Kidney (tissue), 14 donors: ENCODE measurements around the gene ZNF219. TPM values are rescaled to one million over a fixed set of nuclear protein-coding genes. Genes with fewer than 3 reads are reported as not detected.

Source experiments
- DNase-seq, 5 donors: peaks; one replicate each; pipeline ENCODE4 v3.0.0-alpha.2; 2013 to 2020
- FAIRE-seq: peaks from 2 replicates; lab custom pipeline; 2012; peaks lifted over from hg19 to GRCh38; lab: Jason Lieb, UNC
- H3K27ac ChIP-seq, 2 donors: one replicate each; pipeline ENCODE4 v1.7.0; 2013; ENCODE audit warnings: low read depth in 2 of 2, low read length in 2 of 2, inconsistent platforms in 1 of 2
- H3K27me3 ChIP-seq: one replicate; pipeline ENCODE4 v1.7.1; 2013; ENCODE audit warnings: low read length, inconsistent platforms; ENCODE audit not compliant: control insufficient read depth, insufficient read depth
- H3K36me3 ChIP-seq, 3 donors: one replicate each; pipeline versions ENCODE4 v1.7.0 to v1.7.1; 2013; ENCODE audit warnings: low read length in 3 of 3, control low read depth in 1 of 3, inconsistent platforms in 1 of 3; ENCODE audit not compliant: insufficient read depth in 3 of 3, control insufficient read depth in 2 of 3
- H3K4me1 ChIP-seq, 3 donors: one replicate each; pipeline versions ENCODE4 v1.7.0 to v1.7.1; 2013; ENCODE audit warnings: low read length in 3 of 3, inconsistent platforms in 1 of 3, low read depth in 1 of 3; ENCODE audit not compliant: control insufficient read depth in 2 of 3, insufficient read depth in 2 of 3
- H3K4me3 ChIP-seq, 3 donors: one replicate each; pipeline versions ENCODE4 v1.7.0 to v1.8.1; 2013; ENCODE audit warnings: low read length in 3 of 3, control low read depth in 1 of 3, inconsistent platforms in 1 of 3
- H3K9ac ChIP-seq, 3 donors: one replicate each; pipeline versions ENCODE4 v1.7.0 to v1.7.1; 2013; ENCODE audit warnings: low read length in 3 of 3, control low read depth in 1 of 3, inconsistent platforms in 1 of 3
- H3K9me3 ChIP-seq, 3 donors: one replicate each; pipeline versions ENCODE4 v1.7.0 to v1.7.1; 2013; ENCODE audit warnings: low read length in 3 of 3, control low read depth in 1 of 3, inconsistent platforms in 1 of 3; ENCODE audit not compliant: control insufficient read depth in 2 of 3, insufficient read depth in 1 of 3
- intact Hi-C: fragments of 100-400 bp; cut with DNase I; formaldehyde crosslinking; loops from one replicate; pipeline ENCODE4 v1.11.1; 2022
- polyA plus RNA-seq: library from polyadenylated mRNA; stranded (reverse); fragments of 350-450 nt; fragmentation: Illumina TruSeq; extraction: RNeasy Lipid Tissue Mini Kit (QIAGEN cat#74804); gene quantifications from one replicate; pipeline ENCODE4 v1.2.3, GENCODE V29; 2014; ENCODE audit warnings: low read depth, low replicate concordance; ENCODE audit not compliant: insufficient read depth
- total RNA-seq: library from RNA; stranded (reverse); fragmentation: NEBNext Ultra II Directional; extraction: Animal tissue kit (Norgen Biotek cat#: 25700); gene quantifications from one replicate; pipeline ENCODE4 v1.2.1, GENCODE V29; 2021
- TF ChIP-seq, protein P1 (sequence below): IDR thresholded peaks from 3 replicates; pipeline ENCODE4 v1.5.1; 2012; ENCODE audit warnings: mild to moderate bottlenecking, moderate library complexity, borderline replicate concordance; ENCODE audit not compliant: insufficient read depth; ENCODE audit errors: extremely low read depth
- donor health status: control.
- donor health status: control.
- donor health status: control.
- donor health status: control.
- donor health status: control.
- donor health status: DM: yes; HTN: yes; CAD: no.
- donor health status: Normal renal cell carcinoma (clear cell type).

ZNF219 gene
- total and polyA plus RNA-seq, 2 donors from 2014 or later: 12.6 to 24.6 TPM

DNA sequence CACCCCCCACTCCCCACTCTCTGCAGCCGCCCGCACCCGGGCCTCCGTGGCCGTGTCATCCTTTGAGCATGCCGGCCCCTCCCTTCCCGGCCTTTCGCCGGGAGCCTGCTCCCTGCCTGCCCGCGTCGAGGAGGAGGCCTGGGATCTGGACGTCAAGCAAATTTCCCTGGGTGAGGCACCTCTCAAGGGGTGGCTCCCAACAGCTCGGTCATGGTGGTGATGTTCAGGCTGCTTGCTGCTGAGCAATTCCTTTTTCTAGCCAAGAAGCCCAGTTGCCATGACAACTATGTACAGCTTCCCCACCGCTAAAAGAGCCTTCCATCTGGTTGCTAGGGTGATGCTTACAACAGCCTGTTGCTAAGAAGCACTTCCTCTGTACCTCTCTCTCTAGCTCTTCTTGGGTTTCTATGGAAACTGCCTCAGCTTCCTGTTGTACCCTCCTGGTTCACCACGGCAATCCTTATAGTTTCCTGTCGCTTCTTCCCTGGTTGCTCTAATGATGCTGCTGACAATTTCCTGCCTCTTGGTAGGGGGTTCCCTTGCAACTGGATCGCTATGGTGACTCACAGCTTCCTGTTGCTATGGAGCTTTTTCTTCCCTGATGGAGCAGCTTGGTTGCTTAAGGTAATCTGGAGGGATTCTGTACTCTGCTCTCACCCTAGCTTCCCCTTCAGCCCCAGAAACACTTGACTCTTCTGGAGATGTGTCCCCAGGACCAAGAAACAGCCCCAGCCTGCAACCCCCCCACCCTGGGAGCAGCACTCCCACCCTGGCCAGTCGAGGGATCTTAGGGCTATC is 11.0 kb downstream of the ZNF219 start:
- intact Hi-C loops: loop anchor here (10.0 kb wide), 1 partner anchor 73 kb away; no protein-coding TSS in a partner anchor
- DNase-seq (peak in 3 of 5 donors; percentile 50 to 68 (median 60)), FAIRE-seq (no peak)
- TF ChIP-seq, protein P1, sequence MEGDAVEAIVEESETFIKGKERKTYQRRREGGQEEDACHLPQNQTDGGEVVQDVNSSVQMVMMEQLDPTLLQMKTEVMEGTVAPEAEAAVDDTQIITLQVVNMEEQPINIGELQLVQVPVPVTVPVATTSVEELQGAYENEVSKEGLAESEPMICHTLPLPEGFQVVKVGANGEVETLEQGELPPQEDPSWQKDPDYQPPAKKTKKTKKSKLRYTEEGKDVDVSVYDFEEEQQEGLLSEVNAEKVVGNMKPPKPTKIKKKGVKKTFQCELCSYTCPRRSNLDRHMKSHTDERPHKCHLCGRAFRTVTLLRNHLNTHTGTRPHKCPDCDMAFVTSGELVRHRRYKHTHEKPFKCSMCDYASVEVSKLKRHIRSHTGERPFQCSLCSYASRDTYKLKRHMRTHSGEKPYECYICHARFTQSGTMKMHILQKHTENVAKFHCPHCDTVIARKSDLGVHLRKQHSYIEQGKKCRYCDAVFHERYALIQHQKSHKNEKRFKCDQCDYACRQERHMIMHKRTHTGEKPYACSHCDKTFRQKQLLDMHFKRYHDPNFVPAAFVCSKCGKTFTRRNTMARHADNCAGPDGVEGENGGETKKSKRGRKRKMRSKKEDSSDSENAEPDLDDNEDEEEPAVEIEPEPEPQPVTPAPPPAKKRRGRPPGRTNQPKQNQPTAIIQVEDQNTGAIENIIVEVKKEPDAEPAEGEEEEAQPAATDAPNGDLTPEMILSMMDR: no peak
- Histone ChIP-seq H3K27me3 (no peaks in the 10 kb centered on the region), H3K4me3 (no peak overlapping the region), H3K9ac (no peak overlapping the region), H3K27ac (no peak overlapping the region), H3K9me3 (no peaks in the 10 kb centered on the region), H3K4me1 (no peaks in the 10 kb centered on the region), H3K36me3 (peaks cover 3 to 35% (median 10%) of the 10 kb centered on the region in 3 donors)

DNA sequence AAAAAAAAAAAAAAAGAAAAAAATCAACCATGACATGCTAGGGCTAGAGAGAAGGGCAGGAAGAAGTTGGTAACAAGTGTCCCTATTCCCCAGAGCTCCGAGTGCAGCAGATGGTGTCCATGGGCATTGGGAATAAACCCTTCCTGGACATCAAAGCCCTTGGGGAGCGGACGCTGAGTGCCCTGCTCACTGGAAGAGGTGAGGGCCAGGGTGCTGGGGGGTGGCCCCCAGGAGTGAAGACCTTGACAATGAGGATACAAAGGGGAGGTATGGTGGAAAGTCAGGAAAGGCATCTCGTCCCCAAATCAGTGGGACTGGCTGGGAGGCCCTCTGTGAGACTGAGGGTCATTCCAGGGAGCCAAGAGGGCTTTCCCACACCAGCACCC is 11.6 kb downstream of the ZNF219 start:
- FAIRE-seq: no peak
- peaks cover 5 to 41% (median 10%) of the 10 kb centered on the region in 3 donors for H3K36me3 ChIP-seq
- TF ChIP-seq, protein P1: no peak
- H3K4me1 ChIP-seq: no peaks in the 10 kb centered on the region
- H3K9ac ChIP-seq: no peak overlapping the region
- H3K9me3 ChIP-seq: no peaks in the 10 kb centered on the region
- H3K27me3 ChIP-seq: no peaks in the 10 kb centered on the region
- no peak overlapping the region for H3K27ac ChIP-seq
- DNase-seq: no peak
- intact Hi-C loops: loop anchor here (10.0 kb wide), 1 partner anchor 72 kb away; no protein-coding TSS in a partner anchor
- no peak overlapping the region for H3K4me3 ChIP-seq

- Histone ChIP-seq H3K27ac (no peak overlapping the region), H3K4me3 (no peak overlapping the region), H3K36me3 (peaks cover 5 to 39% (median 10%) of the 10 kb centered on the region in 3 donors), H3K9ac (no peak overlapping the region), H3K9me3 (no peaks in the 10 kb centered on the region), H3K27me3 (no peaks in the 10 kb centered on the region), H3K4me1 (no peaks in the 10 kb centered on the region)
- FAIRE-seq (no peak), DNase-seq (no peak)
- intact Hi-C loops: loop anchor here (10.0 kb wide), 1 partner anchor 70 kb away; no protein-coding TSS in a partner anchor
- TF ChIP-seq, protein P1: no peak
Observed at GRCh38 chr14:21084998-21085853, 13.2 kb downstream of the ZNF219 start.
